Astrocyte (in vitro differentiated cells and primary cell): Measurements from ENCODE around the gene CHERP. TPM values are rescaled to one million over a fixed set of nuclear protein-coding genes. Genes with fewer than 3 reads are reported as not detected.

ENCODE experiments used
- DNase-seq: peaks from one replicate; pipeline ENCODE4 v3.0.0-alpha.2; 2010; ENCODE audit warnings: low read depth
- FAIRE-seq: peaks from 2 replicates; lab custom pipeline; 2011; peaks lifted over from hg19 to GRCh38; lab: Jason Lieb, UNC
- H2AFZ ChIP-seq: 2 replicates; pipeline ENCODE4 v1.6.0; 2012; ENCODE audit warnings: low read depth, low read length, inconsistent platforms
- H3K27ac ChIP-seq: 2 replicates; pipeline ENCODE4 v1.5.1; 2011; ENCODE audit warnings: low read depth, low read length, inconsistent platforms
- H3K27me3 ChIP-seq: 2 replicates; pipeline ENCODE4 v1.6.0; 2011; ENCODE audit warnings: low read length, inconsistent platforms; ENCODE audit not compliant: insufficient read depth
- H3K36me3 ChIP-seq: 2 replicates; pipeline ENCODE4 v1.5.1; 2011; ENCODE audit warnings: low read length, inconsistent platforms; ENCODE audit not compliant: insufficient read depth
- H3K4me1 ChIP-seq: 2 replicates; pipeline ENCODE4 v1.5.1; 2011; ENCODE audit warnings: low read length, inconsistent platforms; ENCODE audit not compliant: insufficient read depth
- H3K4me2 ChIP-seq: 2 replicates; pipeline ENCODE4 v1.6.0; 2012; ENCODE audit warnings: low read length, inconsistent platforms
- H3K4me3 ChIP-seq: 2 replicates; pipeline ENCODE4 v1.5.1; 2011; ENCODE audit warnings: low read depth, mild to moderate bottlenecking, low read length, inconsistent platforms; ENCODE audit not compliant: insufficient read depth
- H3K79me2 ChIP-seq: 2 replicates; pipeline ENCODE4 v1.6.0; 2012; ENCODE audit warnings: mild to moderate bottlenecking, low read length, inconsistent platforms; ENCODE audit not compliant: insufficient read depth
- H3K9ac ChIP-seq: 2 replicates; pipeline ENCODE4 v1.6.0; 2012; ENCODE audit warnings: mild to moderate bottlenecking, low read length, inconsistent platforms
- H3K9me3 ChIP-seq: 2 replicates; pipeline ENCODE4 v1.5.1; 2012; ENCODE audit warnings: low read depth, mild to moderate bottlenecking, low read length, inconsistent platforms; ENCODE audit not compliant: insufficient read depth
- H4K20me1 ChIP-seq: 2 replicates; pipeline ENCODE4 v1.6.0; 2012; ENCODE audit warnings: low read length, inconsistent platforms; ENCODE audit not compliant: insufficient read depth
- H3K27ac Mint-ChIP-seq: one replicate; pipeline ENCODE4 v1.8.0; 2021; ENCODE audit warnings: mild to moderate bottlenecking, mixed read lengths; ENCODE audit not compliant: unreplicated experiment
- H3K27me3 Mint-ChIP-seq: one replicate; pipeline ENCODE4 v1.8.0; 2021; ENCODE audit warnings: low read depth, mixed read lengths; ENCODE audit not compliant: unreplicated experiment
- H3K36me3 Mint-ChIP-seq: one replicate; pipeline ENCODE4 v1.8.0; 2021; ENCODE audit warnings: low read depth, mixed read lengths; ENCODE audit not compliant: unreplicated experiment
- H3K4me1 Mint-ChIP-seq: one replicate; pipeline ENCODE4 v1.8.0; 2021; ENCODE audit warnings: low read depth, mixed read lengths; ENCODE audit not compliant: unreplicated experiment
- H3K4me3 Mint-ChIP-seq: one replicate; pipeline ENCODE4 v1.8.0; 2021; ENCODE audit warnings: mild to moderate bottlenecking, moderate library complexity, mixed read lengths; ENCODE audit not compliant: unreplicated experiment
- H3K9me3 Mint-ChIP-seq: one replicate; pipeline ENCODE4 v1.8.0; 2021; ENCODE audit warnings: mild to moderate bottlenecking, mixed read lengths; ENCODE audit not compliant: unreplicated experiment
- EZH2 ChIP-seq: IDR thresholded peaks from 2 replicates; pipeline ENCODE4 v1.6.1; 2012; ENCODE audit warnings: mild to moderate bottlenecking, low read length, inconsistent platforms; ENCODE audit not compliant: insufficient read depth
- total RNA-seq: library from RNA; stranded (reverse); gene quantifications from 2 replicates; pipeline ENCODE4 v1.2.1, GENCODE V29; 2021
- TF ChIP-seq, protein P1 (sequence below): IDR thresholded peaks from 2 replicates; pipeline ENCODE4 v1.5.1; 2011; ENCODE audit warnings: low read depth, mild to moderate bottlenecking, inconsistent platforms, low read length, moderate library complexity; ENCODE audit not compliant: insufficient read depth

The CHERP gene
- total RNA-seq, 1 donor from 2014 or later, result 45.3 TPM

DNA sequence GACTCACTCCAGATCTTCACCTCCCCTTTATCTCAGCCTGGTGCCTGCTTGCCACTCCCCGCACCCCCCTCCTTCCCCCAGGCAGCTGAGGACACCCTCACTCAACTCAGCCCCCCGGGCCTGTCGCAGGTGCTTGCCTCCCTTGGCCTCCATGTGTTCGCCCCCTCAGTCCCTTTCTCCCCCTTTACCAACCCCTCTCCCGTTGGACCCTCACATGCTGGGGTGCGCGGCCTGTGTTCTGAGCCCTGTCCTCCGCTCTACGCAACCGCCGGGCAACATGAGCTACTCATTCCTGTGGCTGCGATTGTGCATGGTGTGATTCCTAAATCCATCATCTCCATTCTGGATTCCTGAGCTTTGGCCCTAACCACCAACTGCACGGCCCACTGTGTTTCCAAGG, 5.1 kb downstream of the CHERP start:
- H3K4me1 Mint-ChIP-seq, result peaks cover 5% of the 10 kb centered on the region
- Histone ChIP-seq H3K27ac (no peak overlapping the region), H3K9me3 (no peaks in the 10 kb centered on the region), H2AFZ (no peak overlapping the region), H3K4me3 (no peak overlapping the region), H3K79me2 (peaks cover 74% of the 10 kb centered on the region), H3K4me2 (no peak overlapping the region), H3K36me3 (peaks cover 13% of the 10 kb centered on the region), H3K9ac (no peak overlapping the region), H3K27me3 (no peaks in the 10 kb centered on the region), H4K20me1 (peaks cover 81% of the 10 kb centered on the region), H3K4me1 (peaks cover 7% of the 10 kb centered on the region)
- H3K36me3 Mint-ChIP-seq, result peaks cover 27% of the 10 kb centered on the region
- no peak for FAIRE-seq
- TF ChIP-seq, protein P1, sequence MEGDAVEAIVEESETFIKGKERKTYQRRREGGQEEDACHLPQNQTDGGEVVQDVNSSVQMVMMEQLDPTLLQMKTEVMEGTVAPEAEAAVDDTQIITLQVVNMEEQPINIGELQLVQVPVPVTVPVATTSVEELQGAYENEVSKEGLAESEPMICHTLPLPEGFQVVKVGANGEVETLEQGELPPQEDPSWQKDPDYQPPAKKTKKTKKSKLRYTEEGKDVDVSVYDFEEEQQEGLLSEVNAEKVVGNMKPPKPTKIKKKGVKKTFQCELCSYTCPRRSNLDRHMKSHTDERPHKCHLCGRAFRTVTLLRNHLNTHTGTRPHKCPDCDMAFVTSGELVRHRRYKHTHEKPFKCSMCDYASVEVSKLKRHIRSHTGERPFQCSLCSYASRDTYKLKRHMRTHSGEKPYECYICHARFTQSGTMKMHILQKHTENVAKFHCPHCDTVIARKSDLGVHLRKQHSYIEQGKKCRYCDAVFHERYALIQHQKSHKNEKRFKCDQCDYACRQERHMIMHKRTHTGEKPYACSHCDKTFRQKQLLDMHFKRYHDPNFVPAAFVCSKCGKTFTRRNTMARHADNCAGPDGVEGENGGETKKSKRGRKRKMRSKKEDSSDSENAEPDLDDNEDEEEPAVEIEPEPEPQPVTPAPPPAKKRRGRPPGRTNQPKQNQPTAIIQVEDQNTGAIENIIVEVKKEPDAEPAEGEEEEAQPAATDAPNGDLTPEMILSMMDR, result no peak
- TF ChIP-seq EZH2, result no peak
- H3K27me3 Mint-ChIP-seq, result no peaks in the 10 kb centered on the region
- H3K27ac Mint-ChIP-seq, result no peak overlapping the region
- no peak for DNase-seq
- H3K4me3 Mint-ChIP-seq, result no peak overlapping the region
- H3K9me3 Mint-ChIP-seq, result peaks cover 6% of the 10 kb centered on the region

DNA sequence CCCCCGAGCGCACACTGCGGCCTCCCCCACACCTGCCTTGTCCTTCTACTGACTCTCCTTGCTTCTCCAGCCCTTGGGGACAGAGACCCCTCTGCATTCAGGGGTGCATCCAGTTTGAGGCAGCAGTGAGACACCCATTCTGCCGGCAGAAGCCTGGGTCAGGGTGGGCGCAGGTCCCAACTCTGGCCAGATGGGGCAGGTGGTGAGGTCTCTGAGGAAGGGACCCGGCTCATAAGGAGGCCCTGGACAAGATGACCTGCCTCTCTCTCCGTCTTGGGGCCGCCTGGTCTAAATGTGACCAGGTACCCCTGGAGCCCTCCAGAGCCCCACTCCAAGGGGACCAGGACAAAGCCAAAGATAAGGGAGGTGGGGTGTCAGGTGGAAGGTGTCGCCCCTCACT, 6.1 kb downstream of the CHERP start:
- H3K36me3 Mint-ChIP-seq, result peaks cover 30% of the 10 kb centered on the region
- H3K4me3 Mint-ChIP-seq, result no peak overlapping the region

DNA sequence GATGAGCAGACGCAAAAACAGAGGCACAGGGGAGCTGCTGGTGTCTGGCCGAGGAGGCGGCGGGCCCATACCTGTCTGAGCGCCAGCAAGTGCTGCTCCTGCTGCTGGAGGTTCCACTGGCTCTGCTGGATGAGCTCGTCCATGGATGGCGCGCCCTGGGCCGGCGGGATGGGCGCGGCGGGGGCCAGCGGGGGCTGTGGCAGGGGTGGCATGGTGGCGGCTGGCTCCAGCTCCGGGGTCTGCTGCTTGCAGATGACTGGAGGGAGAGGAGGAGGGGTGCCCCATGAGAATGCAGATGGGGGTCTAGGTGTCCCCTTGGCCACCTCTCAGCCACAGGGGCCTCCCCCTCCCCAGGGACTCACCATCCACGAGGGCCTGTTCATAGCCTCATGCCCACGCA, 6.9 kb downstream of the CHERP start:
- H3K9me3 ChIP-seq, result no peaks in the 10 kb centered on the region

More for the DNA sequence above, 6.1 kb downstream of the CHERP start:
- peak overlapping the region; percentile 41 for H3K27ac Mint-ChIP-seq
- Histone ChIP-seq H3K4me1 (peaks cover 4% of the 10 kb centered on the region), H3K36me3 (peaks cover 13% of the 10 kb centered on the region), H2AFZ (no peak overlapping the region), H3K27ac (no peak overlapping the region), H3K4me3 (no peak overlapping the region), H3K9me3 (no peaks in the 10 kb centered on the region), H3K4me2 (no peak overlapping the region), H3K27me3 (no peaks in the 10 kb centered on the region), H3K79me2 (peaks cover 65% of the 10 kb centered on the region), H4K20me1 (peaks cover 79% of the 10 kb centered on the region), H3K9ac (no peak overlapping the region)
- FAIRE-seq (no peak), DNase-seq (no peak)
- TF ChIP-seq, protein P1, result no peak
- no peak for TF ChIP-seq EZH2
- H3K4me1 Mint-ChIP-seq, result peaks cover 1% of the 10 kb centered on the region
- H3K27me3 Mint-ChIP-seq, result no peaks in the 10 kb centered on the region
- peaks cover 6% of the 10 kb centered on the region for H3K9me3 Mint-ChIP-seq

More for the DNA sequence above, 6.9 kb downstream of the CHERP start:
- no peaks in the 10 kb centered on the region for H3K4me1 ChIP-seq
- H3K4me3 ChIP-seq, result no peak overlapping the region
- no peak overlapping the region for H3K4me2 ChIP-seq
- peaks cover 57% of the 10 kb centered on the region for H3K79me2 ChIP-seq
- H3K27me3 Mint-ChIP-seq, result no peaks in the 10 kb centered on the region
- H3K9ac ChIP-seq, result no peak overlapping the region
- H3K4me3 Mint-ChIP-seq, result no peak overlapping the region
- no peak for DNase-seq
- no peak overlapping the region for H3K27ac Mint-ChIP-seq
- H3K9me3 Mint-ChIP-seq, result peaks cover 6% of the 10 kb centered on the region
- H3K27me3 ChIP-seq, result no peaks in the 10 kb centered on the region
- H2AFZ ChIP-seq, result no peak overlapping the region
- FAIRE-seq, result no peak
- no peak for TF ChIP-seq EZH2
- TF ChIP-seq, protein P1, result no peak
- peaks cover 32% of the 10 kb centered on the region for H3K36me3 Mint-ChIP-seq
- peaks cover 16% of the 10 kb centered on the region for H3K36me3 ChIP-seq
- peaks cover 74% of the 10 kb centered on the region for H4K20me1 ChIP-seq
- no peaks in the 10 kb centered on the region for H3K4me1 Mint-ChIP-seq
- no peak overlapping the region for H3K27ac ChIP-seq
